Measurements from ENCODE around the gene STK39.

DNA sequence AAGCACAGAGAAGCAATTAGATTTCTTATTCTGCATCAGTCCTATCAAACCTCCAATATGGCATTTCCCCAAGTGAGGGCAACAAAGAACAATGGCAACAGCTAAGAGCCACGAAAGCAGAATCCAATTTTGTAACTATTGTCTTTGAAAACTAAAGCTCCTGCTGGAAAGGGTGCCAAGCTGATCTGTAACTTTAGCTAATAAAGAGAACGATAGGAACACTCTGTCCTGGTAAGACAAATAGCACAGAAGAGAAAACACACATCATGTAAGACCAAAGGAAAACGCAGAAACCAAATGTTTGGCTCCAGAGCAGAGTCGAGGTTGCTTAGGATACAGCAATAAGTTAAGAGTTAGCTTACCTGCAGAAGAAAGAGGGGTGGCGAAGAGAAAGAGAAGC is 160.5 kb downstream of the STK39 start:
- TF ChIP-seq, protein P1, sequence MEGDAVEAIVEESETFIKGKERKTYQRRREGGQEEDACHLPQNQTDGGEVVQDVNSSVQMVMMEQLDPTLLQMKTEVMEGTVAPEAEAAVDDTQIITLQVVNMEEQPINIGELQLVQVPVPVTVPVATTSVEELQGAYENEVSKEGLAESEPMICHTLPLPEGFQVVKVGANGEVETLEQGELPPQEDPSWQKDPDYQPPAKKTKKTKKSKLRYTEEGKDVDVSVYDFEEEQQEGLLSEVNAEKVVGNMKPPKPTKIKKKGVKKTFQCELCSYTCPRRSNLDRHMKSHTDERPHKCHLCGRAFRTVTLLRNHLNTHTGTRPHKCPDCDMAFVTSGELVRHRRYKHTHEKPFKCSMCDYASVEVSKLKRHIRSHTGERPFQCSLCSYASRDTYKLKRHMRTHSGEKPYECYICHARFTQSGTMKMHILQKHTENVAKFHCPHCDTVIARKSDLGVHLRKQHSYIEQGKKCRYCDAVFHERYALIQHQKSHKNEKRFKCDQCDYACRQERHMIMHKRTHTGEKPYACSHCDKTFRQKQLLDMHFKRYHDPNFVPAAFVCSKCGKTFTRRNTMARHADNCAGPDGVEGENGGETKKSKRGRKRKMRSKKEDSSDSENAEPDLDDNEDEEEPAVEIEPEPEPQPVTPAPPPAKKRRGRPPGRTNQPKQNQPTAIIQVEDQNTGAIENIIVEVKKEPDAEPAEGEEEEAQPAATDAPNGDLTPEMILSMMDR (IDR thresholded peaks at IDR 0.05; ENCODE audit: insufficient read depth, low read length): no peak
- TF ChIP-seq POLR2AphosphoS5 (IDR thresholded peaks at IDR 0.05; ENCODE audit: low read depth): no peak
- TF ChIP-seq GABPA (IDR thresholded peaks at IDR 0.05; ENCODE audit: low read depth): no peak
- TF ChIP-seq, protein P2, sequence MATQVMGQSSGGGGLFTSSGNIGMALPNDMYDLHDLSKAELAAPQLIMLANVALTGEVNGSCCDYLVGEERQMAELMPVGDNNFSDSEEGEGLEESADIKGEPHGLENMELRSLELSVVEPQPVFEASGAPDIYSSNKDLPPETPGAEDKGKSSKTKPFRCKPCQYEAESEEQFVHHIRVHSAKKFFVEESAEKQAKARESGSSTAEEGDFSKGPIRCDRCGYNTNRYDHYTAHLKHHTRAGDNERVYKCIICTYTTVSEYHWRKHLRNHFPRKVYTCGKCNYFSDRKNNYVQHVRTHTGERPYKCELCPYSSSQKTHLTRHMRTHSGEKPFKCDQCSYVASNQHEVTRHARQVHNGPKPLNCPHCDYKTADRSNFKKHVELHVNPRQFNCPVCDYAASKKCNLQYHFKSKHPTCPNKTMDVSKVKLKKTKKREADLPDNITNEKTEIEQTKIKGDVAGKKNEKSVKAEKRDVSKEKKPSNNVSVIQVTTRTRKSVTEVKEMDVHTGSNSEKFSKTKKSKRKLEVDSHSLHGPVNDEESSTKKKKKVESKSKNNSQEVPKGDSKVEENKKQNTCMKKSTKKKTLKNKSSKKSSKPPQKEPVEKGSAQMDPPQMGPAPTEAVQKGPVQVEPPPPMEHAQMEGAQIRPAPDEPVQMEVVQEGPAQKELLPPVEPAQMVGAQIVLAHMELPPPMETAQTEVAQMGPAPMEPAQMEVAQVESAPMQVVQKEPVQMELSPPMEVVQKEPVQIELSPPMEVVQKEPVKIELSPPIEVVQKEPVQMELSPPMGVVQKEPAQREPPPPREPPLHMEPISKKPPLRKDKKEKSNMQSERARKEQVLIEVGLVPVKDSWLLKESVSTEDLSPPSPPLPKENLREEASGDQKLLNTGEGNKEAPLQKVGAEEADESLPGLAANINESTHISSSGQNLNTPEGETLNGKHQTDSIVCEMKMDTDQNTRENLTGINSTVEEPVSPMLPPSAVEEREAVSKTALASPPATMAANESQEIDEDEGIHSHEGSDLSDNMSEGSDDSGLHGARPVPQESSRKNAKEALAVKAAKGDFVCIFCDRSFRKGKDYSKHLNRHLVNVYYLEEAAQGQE (IDR thresholded peaks at IDR 0.05; ENCODE audit: insufficient replicate concordance, low read depth): no peak

All from HL-60 (cell line).